COR-L47 (cell line): Measurements from ENCODE around the gene SLC44A4.
A peak's percentile ranks its signal among the peaks of the same experiment; 100 is the strongest.
"Not testable (repeated sequence)": the region's sequence is repeated elsewhere in the genome, so short reads cannot be mapped to it uniquely, and the experiment has no call there.

Experiments
- DNase-seq: peaks from one replicate; lab custom pipeline; 2025; lab: John Stamatoyannopoulos, UW

SLC44A4 gene

GRCh38 chr6:31878726-31879125 is at the start of gene SLC44A4:
SLC44A4 (minus strand) TSS chr6:31878997; CDS start chr6:31878980, 17 bp downstream.
- no peak for DNase-seq

DNA sequence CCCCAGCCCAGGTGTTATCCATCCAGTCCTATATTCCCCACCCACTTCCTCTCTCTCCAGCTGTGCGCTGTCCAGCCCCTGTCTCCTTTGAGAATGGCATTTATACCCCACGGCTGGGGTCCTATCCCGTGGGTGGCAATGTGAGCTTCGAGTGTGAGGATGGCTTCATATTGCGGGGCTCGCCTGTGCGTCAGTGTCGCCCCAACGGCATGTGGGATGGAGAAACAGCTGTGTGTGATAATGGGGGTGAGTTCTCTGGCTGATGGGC is 49.8 kb upstream of the SLC44A4 start:
- DNase-seq: no peak

GRCh38 chr6:31927863-31928671 is 49.3 kb upstream of the SLC44A4 start:
- DNase-seq: no peak

GRCh38 chr6:31927242-31927862 is 48.6 kb upstream of the SLC44A4 start, which contains the start of gene C2:
C2 (plus strand) TSS chr6:31927717; CDS start chr6:31927753, 36 bp downstream.
- DNase-seq: no peak

DNA sequence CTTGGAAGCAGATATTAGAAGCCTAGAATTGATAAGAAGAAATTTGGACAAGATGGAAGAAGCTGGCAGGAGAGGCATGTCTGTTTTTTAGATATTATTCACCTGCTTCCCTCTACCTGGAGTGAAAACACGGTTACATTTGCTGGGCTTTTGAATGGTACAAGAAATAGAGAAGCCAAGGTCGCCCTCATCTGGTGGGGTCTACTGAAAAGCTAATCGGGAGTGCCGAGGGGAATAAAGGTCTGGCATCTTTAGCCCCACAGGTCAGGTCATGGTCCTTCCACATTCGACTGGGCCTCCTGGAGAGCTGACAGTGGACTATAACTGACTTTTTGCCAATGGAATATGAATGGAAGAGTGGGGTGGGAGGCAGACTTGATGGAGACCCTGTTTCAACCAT is 44.1 kb upstream of the SLC44A4 start:
- peak; percentile 24 for DNase-seq

DNA sequence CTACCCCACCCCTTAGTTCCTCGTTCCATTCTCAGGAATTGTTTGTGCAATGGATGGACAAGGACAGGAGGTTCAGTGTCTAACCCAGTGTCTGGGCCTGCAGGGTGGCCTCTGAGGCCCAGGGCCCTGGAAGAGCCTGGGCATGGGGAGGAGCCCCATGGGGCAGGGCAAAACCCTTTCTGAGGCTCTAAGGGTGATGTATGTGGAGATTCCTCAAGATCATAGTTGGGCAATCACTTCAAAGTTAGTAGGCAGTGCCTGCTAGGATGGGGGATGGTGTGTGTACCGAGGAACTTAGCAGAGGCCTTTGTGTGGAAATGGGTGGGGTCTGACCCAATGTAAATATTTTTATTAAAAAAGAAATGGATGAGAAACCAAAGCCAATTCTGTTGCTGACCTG is 42.0 kb upstream of the SLC44A4 start:
- no peak for DNase-seq

- no peak for DNase-seq
These were observed 41.0 kb upstream of the SLC44A4 start for GRCh38 chr6:31919624-31920303.

- DNase-seq: no peak
These were observed 39.4 kb upstream of the SLC44A4 start for GRCh38 chr6:31918069-31918720.

GRCh38 chr6:31915756-31916155 is 37.0 kb upstream of the SLC44A4 start:
- DNase-seq: no peak

DNA sequence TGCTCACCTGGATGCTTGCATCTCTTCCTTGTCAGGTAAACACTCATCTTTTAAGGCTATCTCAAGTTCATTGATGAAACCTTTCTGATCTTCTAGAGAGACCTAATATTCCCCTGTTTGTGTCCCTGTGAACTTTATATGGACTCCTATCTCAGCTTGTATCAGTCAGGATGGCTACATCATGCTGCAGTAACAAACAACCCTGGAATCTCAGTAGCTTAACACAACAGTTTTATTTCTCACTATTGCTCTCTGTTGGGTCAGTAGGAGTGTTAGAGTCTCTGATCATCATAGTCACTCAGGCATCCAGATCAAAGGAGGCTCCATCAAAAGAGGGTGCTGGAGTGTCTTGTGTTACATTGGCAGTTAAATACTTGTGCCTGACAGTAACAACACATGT is 36.6 kb upstream of the SLC44A4 start:
- DNase-seq: no peak

DNA sequence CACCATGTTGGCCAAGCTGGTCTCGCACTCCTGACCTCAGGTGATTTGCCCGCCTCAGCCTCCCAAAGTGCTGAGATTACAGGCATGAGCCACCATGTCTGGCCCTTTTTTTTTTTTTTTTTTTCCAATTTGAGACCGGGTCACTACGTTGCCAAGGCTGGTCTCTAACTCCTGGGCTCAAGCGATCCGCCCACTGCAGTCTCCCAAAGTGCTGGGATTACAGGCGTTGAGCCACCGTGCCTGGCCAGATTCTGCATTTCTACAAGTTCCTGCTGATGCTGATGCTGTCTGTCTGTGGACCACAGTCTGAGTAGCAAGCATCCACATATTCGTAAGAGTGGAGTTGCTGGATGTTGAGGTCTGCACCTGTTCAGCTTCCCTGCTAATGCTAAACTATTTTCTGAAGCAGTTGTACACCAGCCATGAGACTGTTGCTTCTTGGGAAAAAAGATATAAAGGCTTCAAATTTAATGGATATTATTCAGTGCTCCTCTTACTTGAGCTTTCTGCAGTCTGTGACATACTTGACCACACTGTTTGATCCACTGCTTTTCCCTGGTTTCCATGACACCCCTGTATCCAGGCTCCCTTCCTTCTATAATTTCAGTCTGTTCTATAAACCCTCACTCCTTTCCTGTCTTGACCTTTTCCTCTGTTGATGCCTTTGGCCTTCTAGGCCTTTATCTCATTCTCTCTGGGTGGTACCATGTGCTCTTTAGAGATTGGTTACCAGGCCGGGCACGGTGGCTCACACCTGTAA is 33.2 kb upstream of the SLC44A4 start:
- DNase-seq: no peak

DNA sequence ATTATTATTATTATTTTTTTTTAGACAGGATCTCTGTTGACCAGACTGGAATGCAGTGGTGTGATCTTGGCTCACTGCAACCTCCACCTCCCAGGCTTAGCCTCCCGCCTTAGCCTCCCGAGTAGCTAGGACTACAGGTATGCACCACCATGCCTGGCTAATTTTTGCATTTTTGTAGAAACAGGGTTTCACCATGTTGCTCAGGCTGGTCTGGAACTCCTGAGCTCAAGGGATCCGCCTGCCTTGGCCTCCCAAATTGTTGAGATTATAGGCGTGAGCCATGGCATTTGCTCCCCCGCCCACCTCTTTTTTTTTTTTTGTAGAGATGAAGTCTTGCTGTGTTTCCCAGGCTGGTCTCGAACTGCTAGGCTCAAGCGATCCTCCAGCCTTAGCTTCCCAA is 30.5 kb upstream of the SLC44A4 start:
- not testable (repeated sequence) for DNase-seq

DNA sequence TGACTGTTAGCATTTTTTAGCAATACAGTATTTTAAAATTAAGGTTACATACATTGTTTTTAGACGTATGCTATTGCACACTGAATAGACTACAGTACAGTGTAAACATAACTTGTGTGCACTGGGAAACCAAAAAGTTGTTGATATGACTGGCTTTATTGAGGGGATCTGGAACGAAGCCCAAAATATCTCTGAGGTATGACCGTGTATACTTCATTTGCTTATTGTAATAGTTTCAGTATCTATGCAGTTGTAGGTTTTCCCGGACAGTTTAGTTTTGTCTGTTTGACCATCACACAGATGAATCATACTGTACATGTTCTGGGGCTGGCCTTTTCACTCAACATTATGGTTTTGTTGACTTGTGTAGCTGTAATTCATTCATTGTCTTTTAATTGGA is 30.0 kb upstream of the SLC44A4 start:
- no peak for DNase-seq

DNA sequence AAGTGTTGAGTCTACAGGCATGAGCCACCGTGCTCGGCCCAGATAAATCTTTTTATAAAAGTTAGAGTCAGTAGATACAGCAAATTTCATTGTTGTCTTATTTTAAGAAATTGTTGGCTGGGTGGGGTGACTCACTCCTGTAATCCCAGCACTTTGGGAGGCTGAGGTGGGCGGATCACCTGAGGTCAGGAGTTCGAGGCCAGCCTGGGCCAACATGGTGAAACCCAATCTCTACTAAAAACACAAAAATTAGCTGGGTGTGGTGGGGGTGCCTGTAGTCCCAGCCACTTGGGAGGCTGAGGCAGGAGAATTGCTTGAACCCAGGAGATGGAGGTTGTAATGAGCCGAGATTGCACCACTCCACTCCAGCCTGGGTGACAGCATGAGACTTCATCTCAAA is 29.5 kb upstream of the SLC44A4 start:
- not testable (repeated sequence) for DNase-seq

DNA sequence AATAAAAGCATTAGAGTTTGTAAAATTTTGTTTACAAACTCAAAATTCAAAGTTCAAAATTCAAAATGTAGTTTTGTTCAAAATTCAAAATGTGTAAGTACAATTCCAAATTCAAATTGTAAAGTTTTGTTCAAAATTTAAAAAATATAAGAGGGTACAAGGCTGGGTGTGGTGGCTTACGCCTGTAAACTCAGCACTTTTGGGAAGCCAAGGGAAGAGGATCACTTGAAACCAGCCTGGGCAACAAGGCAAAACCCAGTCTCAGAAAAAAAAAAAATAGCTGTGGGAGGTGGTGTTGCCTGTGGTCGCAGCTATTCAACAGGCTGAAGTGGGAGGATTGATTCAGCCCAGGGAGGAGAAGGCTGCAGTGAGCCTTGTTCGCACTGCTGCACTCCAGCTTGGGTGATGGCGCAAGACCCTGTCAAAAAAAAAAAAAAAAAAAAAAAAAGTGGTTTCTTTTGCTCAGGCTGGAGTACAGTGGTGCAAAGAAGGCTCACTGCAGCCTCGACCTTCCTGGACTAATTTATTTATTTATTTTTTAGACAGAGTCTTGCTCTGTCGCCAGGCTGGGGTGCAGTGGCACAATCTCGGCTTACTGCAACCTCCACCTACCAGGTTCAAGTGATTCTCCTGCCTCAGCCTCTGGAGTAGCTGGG is 28.5 kb upstream of the SLC44A4 start:
- DNase-seq: no peak

GRCh38 chr6:31906727-31907126 is 27.9 kb upstream of the SLC44A4 start:
- DNase-seq: not testable (repeated sequence)

DNA sequence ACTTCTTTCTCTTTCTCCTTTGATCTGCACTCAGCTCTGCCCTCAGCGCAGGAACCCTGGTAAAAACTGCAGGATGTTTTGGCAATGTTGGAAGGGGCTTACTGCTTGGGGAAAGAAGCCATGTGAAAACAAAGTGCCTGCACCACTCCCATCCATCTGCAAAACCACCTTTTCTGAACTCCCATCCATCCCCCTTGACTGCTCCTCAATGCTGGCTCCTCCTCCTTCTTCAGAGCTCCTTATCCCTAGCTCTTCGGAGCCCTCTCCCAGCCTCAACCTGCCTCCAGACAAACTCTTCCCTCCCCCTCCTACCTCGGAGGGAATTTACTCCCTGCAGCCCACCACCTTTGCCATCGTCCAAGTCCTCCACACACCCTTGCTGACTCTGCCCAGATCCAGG is 27.3 kb upstream of the SLC44A4 start:
- DNase-seq: no peak

- no peak for DNase-seq
These were observed 26.2 kb upstream of the SLC44A4 start for GRCh38 chr6:31905041-31905440.

- no peak for DNase-seq
These were observed 25.2 kb upstream of the SLC44A4 start for GRCh38 chr6:31903957-31904356.

- DNase-seq: peak; percentile 98
These were observed 23.3 kb upstream of the SLC44A4 start, which contains the start of gene ZBTB12 for GRCh38 chr6:31901953-31902643. ZBTB12 (minus strand) TSS chr6:31902086; CDS start chr6:31901305, 781 bp downstream.
